ENCODE measurements around the gene SFXN5.

SFXN5 gene

GRCh38 chr2:73004466-73004865 lies 67.0 kb downstream of the SFXN5 start:
- no peak for DNase-seq (ENCODE audit: extremely low read depth, low read depth)
- TF ChIP-seq CTCF (IDR thresholded peaks at IDR 0.05; ENCODE audit: low read depth, low read length, missing control alignments) = no peak
- no peak overlapping the region for H3K4me3 ChIP-seq (replicated peaks; ENCODE audit: low read depth, low read length)

GRCh38 chr2:73003027-73003426 lies 68.5 kb downstream of the SFXN5 start:
- DNase-seq (ENCODE audit: extremely low read depth, low read depth) = no peak
- TF ChIP-seq CTCF (IDR thresholded peaks at IDR 0.05; ENCODE audit: low read depth, low read length, missing control alignments) = no peak
- H3K4me3 ChIP-seq (replicated peaks; ENCODE audit: low read depth, low read length) = no peak overlapping the region

- no peak overlapping the region for H3K4me3 ChIP-seq (replicated peaks; ENCODE audit: low read depth, low read length)
- no peak for DNase-seq (ENCODE audit: extremely low read depth, low read depth)
- no peak for TF ChIP-seq CTCF (IDR thresholded peaks at IDR 0.05; ENCODE audit: low read depth, low read length, missing control alignments)
These were observed 70.5 kb downstream of the SFXN5 start for GRCh38 chr2:73000808-73001570.

- no peak overlapping the region for H3K4me3 ChIP-seq (replicated peaks; ENCODE audit: low read depth, low read length)
- no peak for TF ChIP-seq CTCF (IDR thresholded peaks at IDR 0.05; ENCODE audit: low read depth, low read length, missing control alignments)
- no peak for DNase-seq (ENCODE audit: extremely low read depth, low read depth)
These were observed 71.5 kb downstream of the SFXN5 start for GRCh38 chr2:72999729-73000725.

- H3K4me3 ChIP-seq (replicated peaks; ENCODE audit: low read depth, low read length) = no peak overlapping the region
- no peak for DNase-seq (ENCODE audit: extremely low read depth, low read depth)
- no peak for TF ChIP-seq CTCF (IDR thresholded peaks at IDR 0.05; ENCODE audit: low read depth, low read length, missing control alignments)
These were observed 72.8 kb downstream of the SFXN5 start for GRCh38 chr2:72998724-72999123.

- no peak for TF ChIP-seq CTCF (IDR thresholded peaks at IDR 0.05; ENCODE audit: low read depth, low read length, missing control alignments)
These were observed 73.3 kb downstream of the SFXN5 start for GRCh38 chr2:72998234-72998651.

More at GRCh38 chr2:72998234-72998651, 73.3 kb downstream of the SFXN5 start:
- no peak overlapping the region for H3K4me3 ChIP-seq (replicated peaks; ENCODE audit: low read depth, low read length)
- DNase-seq (ENCODE audit: extremely low read depth, low read depth) = no peak

Measured in HFF-Myc (cell line).